ENCODE measurements around the gene FIBCD1.

GRCh38 chr9:130871395-130872062, 67.5 kb downstream of the FIBCD1 start:
- no peak for TF ChIP-seq CTCF (IDR thresholded peaks at IDR 0.05)
- TF ChIP-seq POLR2A (IDR thresholded peaks at IDR 0.05) = no peak
